ENCODE results near the gene PRRT3.
"Not testable (repeated sequence)": the region's sequence is repeated elsewhere in the genome, so short reads cannot be mapped to it uniquely, and the experiment has no call there.

Gene PRRT3

DNA sequence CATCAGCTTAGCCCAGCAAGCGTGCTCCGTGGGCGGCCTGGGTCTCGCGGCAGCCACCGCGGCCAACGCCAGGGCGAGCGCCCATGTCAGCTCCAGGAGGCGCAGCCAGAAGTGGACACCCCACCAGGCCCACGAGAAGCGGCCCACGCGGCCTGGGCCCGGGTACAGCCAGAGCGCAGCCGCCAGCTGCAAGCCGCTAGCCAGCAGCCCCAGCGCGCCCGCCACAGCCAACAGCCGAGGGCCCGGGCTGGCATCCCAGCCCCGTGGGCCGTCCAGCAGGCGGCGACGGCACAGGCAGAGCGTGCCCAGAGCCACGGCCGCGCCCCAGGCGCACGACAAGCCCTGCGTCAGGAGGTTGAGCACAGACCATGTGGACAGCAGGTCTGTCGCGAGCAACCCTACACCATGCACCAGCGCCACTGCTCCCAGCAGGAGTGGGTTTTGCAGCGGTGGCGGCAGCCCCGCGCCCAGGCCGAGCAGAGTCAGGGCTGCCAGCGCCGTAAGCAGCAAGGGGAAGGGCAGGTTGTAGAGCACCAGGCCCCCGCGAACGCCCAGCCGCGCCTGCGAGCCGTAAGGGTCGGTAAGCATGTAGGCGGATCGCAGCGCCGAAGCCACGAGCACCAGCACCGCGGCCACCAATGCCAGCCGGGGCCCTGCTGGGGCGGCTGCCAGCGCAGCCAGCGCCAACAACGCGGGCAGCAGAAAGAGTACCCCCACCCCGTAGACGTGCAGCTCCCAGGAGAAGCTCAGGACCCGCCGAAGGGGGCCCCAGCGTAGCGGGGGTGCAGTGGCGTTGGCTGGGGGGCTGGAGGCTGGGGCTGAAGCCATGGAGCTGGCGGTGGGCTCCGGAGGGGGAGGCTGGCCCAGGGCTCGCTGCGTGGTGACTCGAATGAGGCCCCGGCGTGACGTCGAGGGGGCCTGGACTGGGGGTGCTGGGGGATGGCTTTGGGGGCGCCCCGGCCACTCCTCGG, 4.9 kb downstream of the PRRT3 start:
- peak; percentile 83 for DNase-seq (ENCODE audit: low spot score)

GRCh38 chr3:9946112-9947024, 5.8 kb downstream of the PRRT3 start:
- peak; percentile 95 for DNase-seq (ENCODE audit: low spot score)

DNA sequence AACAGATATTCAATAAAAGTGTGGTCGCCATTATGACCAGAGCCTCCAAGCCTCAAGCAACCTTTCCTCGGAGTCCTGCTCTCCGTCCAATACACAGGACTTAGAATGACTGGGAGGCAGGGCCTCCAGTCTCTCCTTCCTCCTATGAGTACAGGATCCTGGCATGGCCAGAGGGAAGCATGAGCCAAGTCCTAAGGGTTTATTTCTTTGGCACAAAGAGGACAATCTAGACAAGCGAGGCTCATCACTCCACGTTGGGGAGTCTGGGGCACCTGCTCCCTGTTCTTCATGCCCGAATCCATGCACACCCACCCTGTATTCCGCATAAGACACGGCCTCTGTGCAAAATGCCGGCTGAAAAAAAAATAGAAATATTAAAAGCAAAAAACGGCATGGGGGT, 6.8 kb downstream of the PRRT3 start:
- DNase-seq (ENCODE audit: low spot score), result no peak

DNA sequence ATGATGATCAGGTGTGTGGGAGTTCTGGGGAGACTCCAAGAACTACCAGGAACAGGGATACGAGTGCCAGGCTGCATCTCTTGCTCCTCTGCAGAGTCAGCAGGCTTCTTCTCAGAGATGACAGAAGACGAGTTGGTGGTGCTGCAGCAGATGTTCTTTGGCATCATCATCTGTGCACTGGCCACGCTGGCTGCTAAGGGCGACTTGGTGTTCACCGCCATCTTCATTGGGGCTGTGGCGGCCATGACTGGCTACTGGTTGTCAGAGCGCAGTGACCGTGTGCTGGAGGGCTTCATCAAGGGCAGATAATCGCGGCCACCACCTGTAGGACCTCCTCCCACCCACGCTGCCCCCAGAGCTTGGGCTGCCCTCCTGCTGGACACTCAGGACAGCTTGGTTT, 7.9 kb downstream of the PRRT3 start:
- no peak for DNase-seq (ENCODE audit: low spot score)

DNA sequence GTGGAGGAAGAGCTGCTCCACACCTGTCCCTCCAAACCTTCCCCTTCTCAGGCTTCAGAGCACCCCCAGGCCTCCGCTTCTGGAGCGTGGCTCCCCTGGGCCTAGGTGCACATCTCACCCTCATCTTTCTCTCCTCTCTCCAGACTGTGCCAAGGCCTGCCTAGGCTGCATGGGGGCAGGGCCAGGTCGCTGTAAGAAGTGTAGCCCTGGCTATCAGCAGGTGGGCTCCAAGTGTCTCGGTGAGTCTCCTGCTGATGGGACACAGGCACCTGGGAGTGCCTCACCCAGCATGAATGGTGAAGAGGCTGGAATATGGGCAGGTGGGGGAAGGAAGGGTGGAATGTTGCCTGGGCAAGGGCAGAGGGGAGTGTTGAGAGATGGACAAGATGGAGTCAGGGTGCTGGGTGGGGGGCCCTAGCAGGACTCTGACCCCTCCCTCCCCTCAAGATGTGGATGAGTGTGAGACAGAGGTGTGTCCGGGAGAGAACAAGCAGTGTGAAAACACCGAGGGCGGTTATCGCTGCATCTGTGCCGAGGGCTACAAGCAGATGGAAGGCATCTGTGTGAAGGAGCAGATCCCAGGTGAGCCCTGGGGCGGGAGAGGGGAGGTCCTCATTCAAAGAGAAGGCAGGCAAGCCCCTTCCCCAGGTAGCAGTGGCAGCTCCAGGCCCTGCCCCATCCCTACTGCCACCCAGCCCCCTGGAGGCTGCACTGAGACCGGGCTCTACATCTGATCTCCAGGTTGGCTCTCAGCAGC, 9.1 kb downstream of the PRRT3 start:
- DNase-seq (ENCODE audit: low spot score), result no peak

GRCh38 chr3:9942164-9942563, 10.0 kb downstream of the PRRT3 start:
- DNase-seq (ENCODE audit: low spot score), result no peak

GRCh38 chr3:9940746-9941145, 11.5 kb downstream of the PRRT3 start:
- DNase-seq (ENCODE audit: low spot score), result no peak

DNA sequence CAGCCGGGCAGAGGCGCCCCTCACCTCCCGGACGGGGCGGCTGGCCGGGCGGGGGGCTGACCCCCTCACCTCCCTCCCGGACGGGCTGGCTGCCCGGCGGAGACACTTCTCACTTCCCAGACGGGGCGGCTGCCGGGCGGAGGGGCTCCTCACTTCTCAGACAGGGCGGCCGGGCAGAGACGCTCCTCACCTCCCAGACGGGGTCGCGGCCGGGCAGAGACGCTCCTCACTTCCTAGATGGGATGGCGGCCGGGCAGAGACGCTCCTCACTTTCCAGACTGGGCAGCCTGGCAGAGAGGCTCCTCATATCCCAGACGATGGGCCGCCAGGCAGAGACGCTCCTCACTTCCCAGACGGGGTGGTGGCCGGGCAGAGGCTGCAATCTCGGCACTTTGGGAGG, 12.3 kb downstream of the PRRT3 start:
- not testable (repeated sequence) for DNase-seq (ENCODE audit: low spot score)

DNA sequence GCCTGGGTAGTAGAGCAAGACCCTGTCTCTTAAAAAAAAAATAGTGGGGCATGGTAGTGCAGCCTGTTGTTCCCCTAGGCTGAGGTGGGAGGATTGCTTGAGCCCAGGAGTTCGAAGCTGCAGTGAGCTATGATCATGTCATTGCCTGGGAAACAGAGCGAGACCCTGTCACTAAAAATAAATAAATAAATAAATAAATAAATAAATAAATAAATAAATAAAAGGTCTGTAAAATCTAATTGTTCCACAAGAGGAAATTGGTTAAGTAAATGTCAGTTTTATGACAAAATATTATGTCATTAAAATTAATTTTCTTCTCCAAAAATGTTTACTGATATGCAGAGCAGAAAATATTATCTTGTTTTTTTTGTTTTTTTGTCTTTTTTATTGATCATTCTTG, 13.2 kb downstream of the PRRT3 start:
- no peak for DNase-seq (ENCODE audit: low spot score)

DNA sequence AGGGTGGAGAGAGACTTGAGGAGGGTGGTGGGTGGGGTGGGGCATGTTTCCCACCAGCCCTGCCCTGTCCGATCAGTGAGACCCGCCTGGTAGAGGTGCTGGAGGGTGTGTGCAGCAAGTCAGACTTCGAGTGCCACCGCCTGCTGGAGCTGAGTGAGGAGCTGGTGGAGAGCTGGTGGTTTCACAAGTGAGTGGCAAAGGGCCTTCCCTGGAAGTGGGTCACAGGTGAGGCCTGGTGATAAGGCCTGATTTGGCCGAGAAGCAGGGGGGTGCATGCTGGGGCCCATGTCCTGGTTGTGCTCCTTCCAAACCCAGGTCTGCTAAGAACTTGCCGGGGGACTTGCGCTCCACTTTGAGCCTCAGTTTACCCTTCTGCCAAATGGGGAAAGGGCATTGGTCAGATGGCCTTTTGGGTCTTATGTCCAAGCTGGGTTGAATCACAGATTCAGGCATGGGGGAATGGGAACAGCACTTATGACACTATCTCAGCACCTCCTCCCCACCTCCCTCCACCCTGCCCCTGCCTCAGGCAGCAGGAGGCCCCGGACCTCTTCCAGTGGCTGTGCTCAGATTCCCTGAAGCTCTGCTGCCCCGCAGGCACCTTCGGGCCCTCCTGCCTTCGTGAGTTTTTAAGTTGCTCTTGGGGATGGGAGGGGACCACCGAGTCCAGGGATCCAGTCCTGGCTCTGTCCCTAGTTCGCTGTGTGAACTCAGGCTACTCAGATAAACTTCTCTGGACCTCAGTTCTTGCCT, 14.5 kb downstream of the PRRT3 start:
- no peak for DNase-seq (ENCODE audit: low spot score)

GRCh38 chr3:9935966-9936510, 16.2 kb downstream of the PRRT3 start:
- no peak for DNase-seq (ENCODE audit: low spot score)

DNA sequence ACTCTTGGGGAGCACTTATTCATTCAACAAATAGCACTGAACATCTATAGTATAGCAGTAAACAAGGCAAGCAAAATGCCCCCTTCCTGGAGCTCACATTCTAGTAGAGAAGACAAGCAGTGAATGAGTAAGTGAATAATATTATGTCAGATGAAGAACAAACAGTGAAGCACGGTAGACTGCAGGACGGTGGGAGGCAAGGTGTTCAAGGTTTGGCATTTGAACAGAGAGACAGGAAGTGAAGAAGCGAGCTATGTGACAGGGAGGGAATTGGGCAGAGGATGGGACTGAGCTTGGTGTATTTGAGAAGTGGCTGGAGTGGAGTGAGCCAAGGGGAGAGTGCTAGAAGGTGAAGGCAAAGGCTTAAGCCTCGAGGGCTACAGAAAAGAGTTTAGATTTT, 17.2 kb downstream of the PRRT3 start:
- no peak for DNase-seq (ENCODE audit: low spot score)

GRCh38 chr3:9934235-9934621, 18.0 kb downstream of the PRRT3 start:
- DNase-seq (ENCODE audit: low spot score), result no peak

DNA sequence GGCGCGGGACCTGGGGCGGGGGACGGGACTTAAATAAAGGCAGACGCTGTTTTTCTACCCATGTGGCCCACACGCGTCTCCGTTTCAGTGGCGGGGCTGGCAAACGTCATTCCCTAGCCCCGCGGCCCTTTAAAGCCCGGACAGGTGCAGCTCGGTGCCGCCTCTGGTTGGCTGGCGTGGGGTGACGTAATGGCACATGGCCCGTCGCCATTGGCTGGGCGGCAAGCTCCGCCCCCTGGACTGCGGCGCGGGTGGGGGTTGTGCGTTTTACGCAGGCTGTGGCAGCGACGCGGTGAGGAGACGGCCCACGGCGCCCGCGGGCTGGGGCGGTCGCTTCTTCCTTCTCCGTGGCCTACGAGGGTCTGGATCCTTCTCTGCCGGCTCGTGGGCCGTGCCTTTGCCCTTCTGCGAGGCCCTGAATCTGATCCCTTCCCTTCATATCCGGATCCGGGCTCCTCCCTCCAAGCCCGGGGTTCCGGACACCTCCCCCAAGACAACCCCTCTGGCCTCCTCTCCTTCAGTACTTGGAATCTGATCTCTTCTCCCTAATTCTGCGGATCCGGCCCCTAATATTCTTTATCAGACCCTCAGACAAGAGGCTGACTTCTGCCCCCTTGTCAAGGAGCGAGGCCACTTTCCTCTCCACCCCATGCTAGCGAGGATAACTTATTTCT, 18.5 kb downstream of the PRRT3 start, which contains the start of gene CRELD1:
Gene CRELD1, plus strand, starts transcription at position 274 of the 674 bp plus-strand sequence. CDS start 605 bp downstream, outside the sequence.
- DNase-seq (ENCODE audit: low spot score), result peak; percentile 91

- peak; percentile 77 for DNase-seq (ENCODE audit: low spot score)
Measured at GRCh38 chr3:9932843-9933560, 19.2 kb downstream of the PRRT3 start.

GRCh38 chr3:9932535-9932842, 19.7 kb downstream of the PRRT3 start:
- no peak for DNase-seq (ENCODE audit: low spot score)

GRCh38 chr3:9930804-9931418, 21.3 kb downstream of the PRRT3 start:
- no peak for DNase-seq (ENCODE audit: low spot score)

GRCh38 chr3:9928158-9928557, 24.1 kb downstream of the PRRT3 start:
- no peak for DNase-seq (ENCODE audit: low spot score)

DNA sequence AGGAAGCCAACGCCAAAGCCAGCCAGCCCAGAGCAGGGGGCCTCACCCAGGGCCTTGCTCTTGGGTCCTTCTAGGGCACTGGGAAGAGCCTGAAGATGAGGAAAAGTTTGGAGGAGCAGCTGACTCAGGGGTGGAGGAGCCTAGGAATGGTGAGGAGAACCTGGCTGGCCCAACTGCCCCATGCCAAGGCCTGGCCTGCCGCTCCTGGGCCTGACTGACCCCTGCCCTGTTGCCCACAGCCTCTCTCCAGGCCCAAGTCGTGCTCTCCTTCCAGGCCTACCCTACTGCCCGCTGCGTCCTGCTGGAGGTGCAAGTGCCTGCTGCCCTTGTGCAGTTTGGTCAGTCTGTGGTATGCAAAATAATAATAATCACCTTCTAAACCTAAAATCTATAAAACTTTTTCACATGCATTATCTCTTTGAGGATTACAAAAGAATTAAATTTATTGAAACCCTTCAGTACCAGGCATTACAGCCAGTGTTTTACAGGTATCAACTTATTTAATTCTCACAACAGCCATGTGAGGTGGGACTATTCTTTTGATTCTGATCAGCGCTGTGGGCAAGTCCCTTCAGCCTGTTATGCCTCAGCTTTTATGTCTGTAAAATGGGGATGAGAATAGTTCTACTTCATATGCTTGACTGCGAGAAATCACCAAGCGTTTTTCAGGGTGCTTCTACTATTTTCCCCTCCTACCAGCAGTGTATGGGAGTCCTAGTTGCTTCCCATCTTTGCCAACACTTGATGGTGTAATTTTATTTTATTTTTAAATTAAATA, 33.8 kb downstream of the PRRT3 start:
- DNase-seq (ENCODE audit: low spot score), result no peak
